ENCODE data around the gene LHX1.

LHX1 gene

GRCh38 chr17:36921095-36921851, 16.0 kb upstream of the LHX1 start:
- no peak overlapping the region for H3K4me3 ChIP-seq (ENCODE audit: low read depth, low read length)
- TF ChIP-seq, protein P1, sequence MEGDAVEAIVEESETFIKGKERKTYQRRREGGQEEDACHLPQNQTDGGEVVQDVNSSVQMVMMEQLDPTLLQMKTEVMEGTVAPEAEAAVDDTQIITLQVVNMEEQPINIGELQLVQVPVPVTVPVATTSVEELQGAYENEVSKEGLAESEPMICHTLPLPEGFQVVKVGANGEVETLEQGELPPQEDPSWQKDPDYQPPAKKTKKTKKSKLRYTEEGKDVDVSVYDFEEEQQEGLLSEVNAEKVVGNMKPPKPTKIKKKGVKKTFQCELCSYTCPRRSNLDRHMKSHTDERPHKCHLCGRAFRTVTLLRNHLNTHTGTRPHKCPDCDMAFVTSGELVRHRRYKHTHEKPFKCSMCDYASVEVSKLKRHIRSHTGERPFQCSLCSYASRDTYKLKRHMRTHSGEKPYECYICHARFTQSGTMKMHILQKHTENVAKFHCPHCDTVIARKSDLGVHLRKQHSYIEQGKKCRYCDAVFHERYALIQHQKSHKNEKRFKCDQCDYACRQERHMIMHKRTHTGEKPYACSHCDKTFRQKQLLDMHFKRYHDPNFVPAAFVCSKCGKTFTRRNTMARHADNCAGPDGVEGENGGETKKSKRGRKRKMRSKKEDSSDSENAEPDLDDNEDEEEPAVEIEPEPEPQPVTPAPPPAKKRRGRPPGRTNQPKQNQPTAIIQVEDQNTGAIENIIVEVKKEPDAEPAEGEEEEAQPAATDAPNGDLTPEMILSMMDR (IDR thresholded peaks at IDR 0.05; ENCODE audit: low read depth, low read length): no peak
- DNase-seq (ENCODE audit: low read depth, low spot score): peak; percentile 56
- in situ Hi-C loops (cut with HindIII; ENCODE audit: low sequenced_read_pairs): no loop called here

GRCh38 chr17:36922175-36922574, 15.1 kb upstream of the LHX1 start:
- no peak overlapping the region for H3K4me3 ChIP-seq (ENCODE audit: low read depth, low read length)
- no peak for DNase-seq (ENCODE audit: low read depth, low spot score)
- in situ Hi-C loops (cut with HindIII; ENCODE audit: low sequenced_read_pairs): no loop called here
- TF ChIP-seq, protein P1 (IDR thresholded peaks at IDR 0.05; ENCODE audit: low read depth, low read length): no peak

- in situ Hi-C loops (cut with HindIII; ENCODE audit: low sequenced_read_pairs): no loop called here
- TF ChIP-seq, protein P1 (IDR thresholded peaks at IDR 0.05; ENCODE audit: low read depth, low read length): no peak
- no peak overlapping the region for H3K4me3 ChIP-seq (ENCODE audit: low read depth, low read length)
- DNase-seq (ENCODE audit: low read depth, low spot score): no peak
Measured at GRCh38 chr17:36923814-36924221, 13.5 kb upstream of the LHX1 start.

DNA sequence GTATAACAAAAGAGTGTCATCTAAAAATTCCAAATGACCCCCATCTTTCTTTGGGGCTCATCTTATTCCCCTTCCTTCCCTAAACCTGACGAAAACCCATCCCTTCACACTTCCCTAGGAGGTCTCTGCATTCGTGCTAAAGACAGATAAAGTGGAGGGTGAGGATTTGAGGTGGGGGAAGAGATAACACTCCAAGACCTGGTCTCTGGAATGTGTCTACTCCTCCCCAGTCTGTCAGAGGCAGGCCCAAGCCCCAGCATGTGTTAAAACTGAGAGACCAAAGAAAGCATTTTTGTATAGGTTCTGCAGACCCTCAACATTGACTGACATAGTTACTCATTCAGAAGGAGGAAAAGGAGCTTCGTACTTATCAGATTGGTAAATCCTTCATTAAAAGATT, 11.0 kb upstream of the LHX1 start:
- no peak for DNase-seq (ENCODE audit: low read depth, low spot score)
- TF ChIP-seq, protein P1 (IDR thresholded peaks at IDR 0.05; ENCODE audit: low read depth, low read length): no peak
- H3K4me3 ChIP-seq (ENCODE audit: low read depth, low read length): no peak overlapping the region
- in situ Hi-C loops (cut with HindIII; ENCODE audit: low sequenced_read_pairs): no loop called here

GRCh38 chr17:36926701-36927100, 10.6 kb upstream of the LHX1 start:
- DNase-seq (ENCODE audit: low read depth, low spot score): no peak
- TF ChIP-seq, protein P1 (IDR thresholded peaks at IDR 0.05; ENCODE audit: low read depth, low read length): no peak
- in situ Hi-C loops (cut with HindIII; ENCODE audit: low sequenced_read_pairs): no loop called here
- H3K4me3 ChIP-seq (ENCODE audit: low read depth, low read length): no peak overlapping the region

- TF ChIP-seq, protein P1 (IDR thresholded peaks at IDR 0.05; ENCODE audit: low read depth, low read length): no peak
- DNase-seq (ENCODE audit: low read depth, low spot score): no peak
- in situ Hi-C loops (cut with HindIII; ENCODE audit: low sequenced_read_pairs): no loop called here
- no peak overlapping the region for H3K4me3 ChIP-seq (ENCODE audit: low read depth, low read length)
Measured at GRCh38 chr17:36928471-36929345, 8.6 kb upstream of the LHX1 start.
